ENCODE data around the gene MT1B. TPM values are rescaled to one million over a fixed set of nuclear protein-coding genes. Genes with fewer than 3 reads are reported as not detected.

Gene MT1B
- not detected in 2 replicates for total RNA-seq (2014; rRNA removed; shearing (Covaris generic))

- DNase-seq (ENCODE audit: low spot score), result no peak
These were observed at the start of gene MT1B for GRCh38 chr16:56651586-56651985. Gene MT1B, plus strand, starts transcription at chr16:56651886. Its CDS starts 68 bp downstream, at chr16:56651954.

GRCh38 chr16:56603589-56603988, 48.1 kb upstream of the MT1B start:
- peak; percentile 57 for DNase-seq (ENCODE audit: low spot score)

- no peak for DNase-seq (ENCODE audit: low spot score)
These were observed 46.7 kb upstream of the MT1B start for GRCh38 chr16:56604966-56605365.

- no peak for DNase-seq (ENCODE audit: low spot score)
These were observed 46.2 kb upstream of the MT1B start for GRCh38 chr16:56605475-56605874.

- DNase-seq (ENCODE audit: low spot score), result peak; percentile 69
These were observed 45.6 kb upstream of the MT1B start for GRCh38 chr16:56606071-56606475.

- DNase-seq (ENCODE audit: low spot score), result peak; percentile 65
These were observed 45.1 kb upstream of the MT1B start for GRCh38 chr16:56606476-56607108.

GRCh38 chr16:56607109-56607618, 44.5 kb upstream of the MT1B start:
- peak; percentile 99 for DNase-seq (ENCODE audit: low spot score)

GRCh38 chr16:56607675-56608042, 44.0 kb upstream of the MT1B start:
- no peak for DNase-seq (ENCODE audit: low spot score)

- DNase-seq (ENCODE audit: low spot score), result peak; percentile 95
These were observed 43.4 kb upstream of the MT1B start, which contains the start of gene MT2A for GRCh38 chr16:56608043-56608875. Gene MT2A, plus strand, starts transcription at chr16:56608584. Its CDS starts 72 bp downstream, at chr16:56608656.

GRCh38 chr16:56608876-56609462, 42.7 kb upstream of the MT1B start:
- no peak for DNase-seq (ENCODE audit: low spot score)

GRCh38 chr16:56609463-56609921, 42.2 kb upstream of the MT1B start:
- DNase-seq (ENCODE audit: low spot score), result peak; percentile 91

GRCh38 chr16:56610017-56610608, 41.6 kb upstream of the MT1B start:
- peak; percentile 75 for DNase-seq (ENCODE audit: low spot score)

GRCh38 chr16:56610609-56611111, 41.0 kb upstream of the MT1B start:
- no peak for DNase-seq (ENCODE audit: low spot score)

- DNase-seq (ENCODE audit: low spot score), result peak; percentile 25
These were observed 40.3 kb upstream of the MT1B start for GRCh38 chr16:56611281-56611833.

GRCh38 chr16:56613706-56614105, 38.0 kb upstream of the MT1B start:
- no peak for DNase-seq (ENCODE audit: low spot score)

GRCh38 chr16:56614549-56614991, 37.1 kb upstream of the MT1B start:
- no peak for DNase-seq (ENCODE audit: low spot score)

- DNase-seq (ENCODE audit: low spot score), result no peak
These were observed 36.3 kb upstream of the MT1B start for GRCh38 chr16:56615353-56615752.

GRCh38 chr16:56616608-56617211, 35.0 kb upstream of the MT1B start:
- DNase-seq (ENCODE audit: low spot score), result no peak

- DNase-seq (ENCODE audit: low spot score), result no peak
These were observed 34.2 kb upstream of the MT1B start for GRCh38 chr16:56617212-56618085.

- DNase-seq (ENCODE audit: low spot score), result no peak
These were observed 33.5 kb upstream of the MT1B start for GRCh38 chr16:56618138-56618537.
